Cardiac muscle cell (in vitro differentiated cells and primary cell): Measurements from ENCODE around the gene STUB1. TPM values are rescaled to one million over a fixed set of nuclear protein-coding genes. Genes with fewer than 3 reads are reported as not detected.

ENCODE experiments used
- DNase-seq, 2 donors: peaks; one replicate each; pipeline versions ENCODE4 v3.0.0 to v3.0.0-alpha.2; 2010 to 2017; ENCODE audit warnings: low read depth in 1 of 2, low spot score in 1 of 2
- H3K27ac ChIP-seq: fragments of 200-600 bp; sonication (generic); 2 replicates; pipeline ENCODE4 v1.5.1; 2016
- H3K27me3 ChIP-seq: fragments of 200-600 bp; sonication (generic); 2 replicates; pipeline ENCODE4 v1.6.0; 2016; ENCODE audit warnings: control low read depth
- H3K36me3 ChIP-seq: fragments of 200-600 bp; sonication (generic); 2 replicates; pipeline ENCODE4 v1.5.1; 2016; ENCODE audit warnings: control low read depth
- H3K4me1 ChIP-seq: fragments of 200-600 bp; sonication (generic); 2 replicates; pipeline ENCODE4 v1.8.1; 2017; ENCODE audit warnings: low read depth, mild to moderate bottlenecking, mixed run types
- H3K4me3 ChIP-seq: fragments of 200-600 bp; sonication (generic); 2 replicates; pipeline ENCODE4 v1.5.1; 2016; ENCODE audit warnings: mild to moderate bottlenecking
- H3K9me3 ChIP-seq: fragments of 200-600 bp; sonication (generic); 2 replicates; pipeline ENCODE4 v1.5.1; 2017; ENCODE audit warnings: low read depth, mild to moderate bottlenecking, control low read depth
- polyA plus RNA-seq: library from polyadenylated mRNA; unstranded; fragments of >200 nt; fragmentation: Nextera tagmentation; extraction: Ambion mirVana; gene quantifications from 2 replicates; pipeline ENCODE4 v1.2.1, GENCODE V29; 2016
- total RNA-seq: library from RNA; depleted of rRNA; stranded (reverse); fragments of >200 nt; gene quantifications from 2 replicates; pipeline ENCODE4 v1.2.3, GENCODE V29; 2016
- TF ChIP-seq, protein P1 (sequence below): IDR thresholded peaks from 2 replicates; pipeline ENCODE4 v1.5.1; 2012; ENCODE audit warnings: low read depth, mild to moderate bottlenecking, low read length

Gene STUB1
- total and polyA plus RNA-seq, 2 experiments from 2014 or later = 176 to 269 TPM

DNA sequence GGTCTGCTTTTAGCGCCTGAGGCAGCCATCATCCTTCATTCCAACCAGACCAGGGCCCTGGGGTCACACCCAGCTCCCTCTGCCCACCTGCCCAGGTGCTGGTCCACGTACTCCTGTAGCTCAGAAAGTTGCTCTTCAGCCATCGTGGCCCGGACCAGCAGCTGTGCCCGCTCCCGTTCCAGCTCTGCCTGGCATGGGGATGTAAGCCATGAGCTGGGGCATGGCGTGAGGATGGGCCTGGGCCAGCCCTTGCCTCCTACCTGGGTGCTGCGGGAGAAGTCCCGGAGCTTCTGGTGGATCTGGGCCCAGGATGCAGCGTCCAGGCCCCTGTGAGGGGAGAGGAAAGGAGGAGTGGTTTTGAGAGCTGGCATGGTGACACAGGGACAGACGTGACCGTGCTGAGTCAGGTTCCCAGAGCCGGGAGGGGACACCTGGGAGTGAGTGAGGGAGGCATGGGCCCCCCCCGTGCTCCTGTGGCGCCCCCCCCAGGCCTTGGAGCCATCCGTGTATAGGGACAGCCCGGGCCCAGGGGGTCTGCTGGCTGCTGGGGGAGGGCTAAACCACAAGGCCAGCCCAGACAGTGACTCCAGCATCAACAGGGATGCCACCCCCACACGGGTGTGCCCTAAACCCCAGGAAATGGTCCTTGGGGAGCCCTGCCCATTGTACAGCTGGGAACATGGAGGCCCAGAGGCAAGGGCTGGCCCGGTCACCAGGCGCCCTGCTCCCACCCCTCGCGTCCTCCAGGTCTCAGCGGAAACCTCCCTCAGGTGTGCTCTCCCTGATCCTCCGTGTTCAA lies 42.8 kb downstream of the STUB1 start:
- Histone ChIP-seq H3K4me1 (peaks cover 16% of the 10 kb centered on the region), H3K27ac (no peak overlapping the region), H3K27me3 (no peaks in the 10 kb centered on the region), H3K9me3 (no peaks in the 10 kb centered on the region), H3K36me3 (no peaks in the 10 kb centered on the region), H3K4me3 (no peak overlapping the region)
- no peak for DNase-seq
- TF ChIP-seq, protein P1, sequence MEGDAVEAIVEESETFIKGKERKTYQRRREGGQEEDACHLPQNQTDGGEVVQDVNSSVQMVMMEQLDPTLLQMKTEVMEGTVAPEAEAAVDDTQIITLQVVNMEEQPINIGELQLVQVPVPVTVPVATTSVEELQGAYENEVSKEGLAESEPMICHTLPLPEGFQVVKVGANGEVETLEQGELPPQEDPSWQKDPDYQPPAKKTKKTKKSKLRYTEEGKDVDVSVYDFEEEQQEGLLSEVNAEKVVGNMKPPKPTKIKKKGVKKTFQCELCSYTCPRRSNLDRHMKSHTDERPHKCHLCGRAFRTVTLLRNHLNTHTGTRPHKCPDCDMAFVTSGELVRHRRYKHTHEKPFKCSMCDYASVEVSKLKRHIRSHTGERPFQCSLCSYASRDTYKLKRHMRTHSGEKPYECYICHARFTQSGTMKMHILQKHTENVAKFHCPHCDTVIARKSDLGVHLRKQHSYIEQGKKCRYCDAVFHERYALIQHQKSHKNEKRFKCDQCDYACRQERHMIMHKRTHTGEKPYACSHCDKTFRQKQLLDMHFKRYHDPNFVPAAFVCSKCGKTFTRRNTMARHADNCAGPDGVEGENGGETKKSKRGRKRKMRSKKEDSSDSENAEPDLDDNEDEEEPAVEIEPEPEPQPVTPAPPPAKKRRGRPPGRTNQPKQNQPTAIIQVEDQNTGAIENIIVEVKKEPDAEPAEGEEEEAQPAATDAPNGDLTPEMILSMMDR = no peak

DNA sequence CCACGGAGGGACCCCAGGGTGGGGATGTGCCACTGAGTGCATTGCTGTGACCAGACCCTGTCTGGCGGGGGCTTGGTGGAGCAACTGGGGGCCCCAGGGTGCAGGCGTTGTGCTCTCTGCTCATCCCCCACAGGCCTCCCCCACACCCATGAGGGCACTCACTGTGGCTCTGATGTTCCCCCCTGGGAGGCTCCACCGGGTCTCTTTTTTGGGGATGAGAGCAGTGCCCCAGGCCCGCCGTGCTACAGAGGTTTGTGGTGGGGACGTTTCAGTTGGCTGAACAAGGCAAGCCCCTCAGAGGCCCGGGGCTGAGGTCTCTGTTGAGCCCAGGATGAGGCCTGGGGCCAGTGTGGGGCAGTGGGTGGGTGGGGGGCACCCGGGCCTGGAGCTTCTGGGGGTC lies 43.5 kb downstream of the STUB1 start:
- Histone ChIP-seq H3K4me1 (peaks cover 16% of the 10 kb centered on the region), H3K4me3 (no peak overlapping the region), H3K36me3 (no peaks in the 10 kb centered on the region), H3K27ac (no peak overlapping the region), H3K9me3 (no peaks in the 10 kb centered on the region), H3K27me3 (no peaks in the 10 kb centered on the region)
- TF ChIP-seq, protein P1 = no peak
- no peak for DNase-seq

DNA sequence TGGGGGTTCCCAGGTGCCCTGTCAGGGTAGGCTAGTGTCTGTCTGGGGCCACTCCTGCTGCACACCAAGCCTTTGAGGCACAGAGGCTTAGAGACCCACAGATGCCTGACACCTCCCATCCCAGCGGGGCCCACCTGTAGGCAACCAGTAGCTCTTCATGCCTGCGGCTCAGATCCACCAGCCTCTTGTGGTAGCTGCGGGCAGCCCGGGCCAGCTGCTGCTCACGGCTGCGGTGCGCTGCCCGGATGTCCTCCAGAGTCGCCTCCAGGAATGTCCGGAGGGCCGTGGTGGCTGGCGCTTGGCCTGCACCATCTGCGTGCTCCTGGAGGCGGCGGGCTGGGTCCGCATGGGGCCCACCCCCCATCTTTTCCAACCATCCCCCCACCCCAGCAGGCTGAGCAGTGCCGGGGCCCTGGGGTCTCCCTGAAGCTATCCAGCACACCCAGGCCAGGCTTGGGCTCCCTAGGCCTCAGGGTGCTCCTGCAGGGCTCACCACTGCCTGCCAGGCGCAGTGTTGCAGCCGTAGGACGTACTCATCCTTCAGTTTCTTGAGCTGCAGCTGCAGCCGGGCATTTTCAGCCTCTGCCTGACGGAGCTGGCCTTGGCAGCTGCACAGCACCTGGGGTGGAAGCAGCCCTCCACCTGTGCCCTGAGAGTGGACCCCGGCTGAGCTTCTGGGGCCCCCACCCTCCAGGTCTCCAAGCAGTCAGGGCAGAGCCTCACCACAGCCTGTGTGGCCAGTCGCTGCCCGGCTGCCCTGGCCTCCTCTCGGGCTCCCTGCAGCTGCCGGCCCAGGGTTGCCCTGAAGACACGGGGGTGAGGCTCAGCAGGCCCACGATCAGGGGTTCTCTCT lies 44.2 kb downstream of the STUB1 start:
- no peak for DNase-seq
- no peak overlapping the region for H3K4me3 ChIP-seq
- H3K27me3 ChIP-seq = no peaks in the 10 kb centered on the region
- no peaks in the 10 kb centered on the region for H3K9me3 ChIP-seq
- TF ChIP-seq, protein P1 = no peak
- no peaks in the 10 kb centered on the region for H3K36me3 ChIP-seq
- H3K4me1 ChIP-seq = peaks cover 12% of the 10 kb centered on the region
- H3K27ac ChIP-seq = no peak overlapping the region

DNA sequence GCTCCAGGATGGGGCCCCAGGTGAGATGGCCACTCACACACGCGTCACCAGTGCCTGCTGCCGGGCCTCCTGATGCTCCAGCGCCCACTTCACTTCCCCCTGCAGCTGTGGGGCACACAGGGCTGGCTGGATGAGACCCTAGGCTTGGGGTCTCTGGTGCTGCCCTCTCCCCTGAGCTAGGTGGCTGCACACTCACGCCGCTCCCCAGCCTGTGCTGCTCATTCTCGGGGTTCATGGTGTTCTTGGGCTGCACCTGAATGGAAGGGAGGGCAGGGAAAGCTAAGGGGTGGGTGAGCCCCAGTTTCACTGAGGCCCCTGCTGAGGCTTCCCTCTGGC lies 44.8 kb downstream of the STUB1 start:
- Histone ChIP-seq H3K4me1 (peaks cover 6% of the 10 kb centered on the region), H3K27me3 (no peaks in the 10 kb centered on the region), H3K36me3 (no peaks in the 10 kb centered on the region), H3K9me3 (no peaks in the 10 kb centered on the region), H3K27ac (no peak overlapping the region), H3K4me3 (no peak overlapping the region)
- no peak for DNase-seq
- TF ChIP-seq, protein P1 = no peak

DNA sequence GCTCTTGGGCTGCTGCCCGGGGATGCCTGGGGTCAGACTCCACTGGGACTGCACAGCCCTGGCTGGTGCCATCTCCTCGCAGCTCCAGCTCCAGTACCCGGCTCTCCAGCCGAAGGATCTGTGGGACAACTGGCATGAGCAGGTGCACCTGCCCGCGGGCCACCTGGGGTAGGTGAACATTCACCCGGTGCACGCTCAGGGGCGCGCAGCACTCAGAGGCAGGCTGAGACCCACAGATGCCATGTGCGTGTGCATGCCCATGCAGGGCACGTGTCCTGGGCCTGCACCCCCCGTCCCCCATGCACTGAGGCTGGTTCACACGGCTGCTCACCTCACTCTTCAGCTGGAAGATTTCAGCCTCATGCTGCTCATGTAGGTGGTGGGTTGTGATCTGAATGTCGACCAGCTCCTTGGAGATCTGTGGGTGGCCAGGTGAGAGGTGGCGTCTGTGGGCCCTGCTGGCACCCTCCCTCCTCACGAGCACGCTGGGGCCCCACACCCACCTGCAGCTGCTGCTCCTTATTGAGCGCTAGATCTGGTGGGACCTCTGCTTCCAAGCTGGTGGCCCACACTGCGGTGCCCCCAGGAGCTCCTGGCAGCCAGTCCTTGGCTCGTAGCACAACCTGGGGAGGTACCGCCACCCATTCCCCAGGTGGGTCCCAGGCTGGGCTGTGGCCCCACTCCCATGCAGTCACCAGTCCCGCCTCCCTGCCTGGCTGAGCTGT lies 45.4 kb downstream of the STUB1 start:
- TF ChIP-seq, protein P1 = no peak
- no peak for DNase-seq
- no peak overlapping the region for H3K4me3 ChIP-seq
- no peaks in the 10 kb centered on the region for H3K27me3 ChIP-seq
- H3K9me3 ChIP-seq = no peaks in the 10 kb centered on the region
- H3K4me1 ChIP-seq = peaks cover 4% of the 10 kb centered on the region
- no peak overlapping the region for H3K27ac ChIP-seq
- no peaks in the 10 kb centered on the region for H3K36me3 ChIP-seq
